Right lobe of liver (tissue), 4 donors: Measurements from ENCODE around the gene FANCC.

Experiments used
- CTCF ChIP-seq, 4 donors: fragments of 200-600 bp in 3 of 4; fragments of 450-650 bp in 1 of 4; IDR thresholded peaks; one replicate each; pipeline versions ENCODE4 v1.5.1 to v1.8.0; 2016 to 2022; ENCODE audit warnings: antibody characterized with exemption in 4 of 4, mild to moderate bottlenecking in 2 of 4
- POLR2A ChIP-seq: fragments of 450-650 bp; IDR thresholded peaks from one replicate; pipeline ENCODE4 v1.6.1; 2017; ENCODE audit warnings: antibody characterized with exemption, mild to moderate bottlenecking
- donor health status: DM: no; HTN: no; CAD: no.
- donor health status: DM: no; HTN: no; CAD: no.
- donor health status: DM: no; HTN: yes; CAD: no.

GRCh38 chr9:95192631-95193030 lies 124.9 kb downstream of the FANCC start:
- no peak for TF ChIP-seq POLR2A
- TF ChIP-seq CTCF (IDR thresholded peaks at IDR 0.05): no peak
